CD4-positive, CD25-positive, alpha-beta regulatory T cell (primary cell): ENCODE results near the gene SEMA4D. TPM values are rescaled to one million over a fixed set of nuclear protein-coding genes. Genes with fewer than 3 reads are reported as not detected.

ENCODE experiments used
- ATAC-seq, 2 donors: fragments of 150-1000 bp; cut with Tn5 transposase; one replicate each; pipeline ENCODE4 v1.10.0; 2021; ENCODE audit warnings: low read depth in 2 of 2, moderate number of reproducible peaks in 2 of 2, moderate library complexity in 1 of 2
- DNase-seq, 3 donors: peaks; one replicate each; pipeline versions ENCODE4 v3.0.0 to v3.0.0-alpha.2; 2012 to 2022; ENCODE audit warnings: mixed read lengths in 1 of 3
- H3K27ac ChIP-seq: one replicate; pipeline ENCODE4 v1.7.0; 2013; ENCODE audit warnings: mild to moderate bottlenecking, low read length; ENCODE audit not compliant: insufficient read depth, poor library complexity, severe bottlenecking
- H3K27me3 ChIP-seq: one replicate; pipeline ENCODE4 v1.7.0; 2013; ENCODE audit warnings: low read length; ENCODE audit not compliant: control insufficient read depth, insufficient read depth
- H3K36me3 ChIP-seq: one replicate; pipeline ENCODE4 v1.7.0; 2013; ENCODE audit warnings: mild to moderate bottlenecking, low read length, moderate library complexity; ENCODE audit not compliant: control insufficient read depth, insufficient read depth
- H3K4me1 ChIP-seq: 2 replicates; pipeline ENCODE4 v1.7.0; 2013; ENCODE audit warnings: mild to moderate bottlenecking, low read length; ENCODE audit not compliant: insufficient read depth, control insufficient read depth, poor library complexity, severe bottlenecking
- H3K4me3 ChIP-seq: one replicate; pipeline ENCODE4 v1.7.0; 2013; ENCODE audit warnings: low read depth, mild to moderate bottlenecking, low read length, moderate library complexity
- H3K9me3 ChIP-seq, 2 experiments: 1 replicate in 1 of 2; 2 replicates in 1 of 2; pipeline ENCODE4 v1.7.0; 2013; ENCODE audit warnings: low read length in 2 of 2, mild to moderate bottlenecking in 1 of 2, moderate library complexity in 1 of 2; ENCODE audit not compliant: control insufficient read depth in 2 of 2
- H3K27ac Mint-ChIP-seq, 3 donors: one replicate each; pipeline ENCODE4 v1.8.0; 2020 to 2022; ENCODE audit warnings: mild to moderate bottlenecking in 3 of 3, mixed read lengths in 3 of 3, moderate library complexity in 2 of 3
- H3K27me3 Mint-ChIP-seq: one replicate; pipeline ENCODE4 v1.8.0; 2022; ENCODE audit warnings: mild to moderate bottlenecking, mixed read lengths
- H3K36me3 Mint-ChIP-seq: one replicate; pipeline ENCODE4 v1.8.0; 2020; ENCODE audit warnings: mixed read lengths
- H3K4me1 Mint-ChIP-seq, 4 donors: one replicate each; pipeline ENCODE4 v1.8.0; 2020 to 2022; ENCODE audit warnings: mixed read lengths in 4 of 4, mild to moderate bottlenecking in 1 of 4
- H3K4me3 Mint-ChIP-seq, 4 donors: one replicate each; pipeline ENCODE4 v1.8.0; 2020 to 2022; ENCODE audit warnings: mild to moderate bottlenecking in 4 of 4, mixed read lengths in 4 of 4, moderate library complexity in 3 of 4
- H3K9me3 Mint-ChIP-seq, 7 donors: one replicate each; pipeline ENCODE4 v1.8.0; 2020 to 2022; ENCODE audit warnings: mixed read lengths in 7 of 7, mild to moderate bottlenecking in 3 of 7, moderate library complexity in 2 of 7
- polyA plus RNA-seq, 4 donors: library from polyadenylated mRNA; unstranded; fragments of 300-500 nt; fragmentation: Illumina TruSeq; gene quantifications; one replicate each; pipeline ENCODE4 v1.2.3, GENCODE V29; 2021
- total RNA-seq: library from RNA; stranded (reverse); gene quantifications from one replicate; pipeline ENCODE4 v1.2.3, GENCODE V29; 2022

The SEMA4D gene
- total and polyA plus RNA-seq, 5 donors from 2014 or later: 67.5 to 480 (median 90.5) TPM

- Mint-ChIP-seq H3K36me3 (peaks cover 24% of the 10 kb centered on the region), H3K9me3 (peaks cover 0 to 1% (median 0%) of the 10 kb centered on the region in 7 donors), H3K27ac (peak overlapping the region in 1 of 3 donors; percentile 83), H3K27me3 (no peaks in the 10 kb centered on the region), H3K4me1 (peaks cover 52 to 98% (median 86%) of the 10 kb centered on the region in 4 donors), H3K4me3 (peak overlapping the region; percentile 7 to 87 (median 44))
- Histone ChIP-seq H3K9me3 (no peaks in the 10 kb centered on the region), H3K4me1 (peaks cover 90% of the 10 kb centered on the region), H3K4me3 (peak overlapping the region; percentile 41), H3K27me3 (no peaks in the 10 kb centered on the region), H3K27ac (peak overlapping the region; percentile 82), H3K36me3 (peaks cover 3% of the 10 kb centered on the region)
- no peak for DNase-seq
- ATAC-seq: no peak
These were observed 11.2 kb downstream of the SEMA4D start for GRCh38 chr9:89486681-89487080.

GRCh38 chr9:89484475-89485404 is 13.2 kb downstream of the SEMA4D start:
- no peak for ATAC-seq

GRCh38 chr9:89483592-89484474 is 14.1 kb downstream of the SEMA4D start:
- ATAC-seq: peak; percentile 80 to 83
- H3K27me3 Mint-ChIP-seq: no peaks in the 10 kb centered on the region
- H3K4me3 ChIP-seq: peak overlapping the region; percentile 98

More at GRCh38 chr9:89484475-89485404, 13.2 kb downstream of the SEMA4D start:
- peaks cover 3% of the 10 kb centered on the region for H3K36me3 ChIP-seq
- H3K27ac ChIP-seq: peak overlapping the region; percentile 82
- peaks cover 0 to 1% (median 0%) of the 10 kb centered on the region in 7 donors for H3K9me3 Mint-ChIP-seq
- peak overlapping the region; percentile 91 to 100 (median 98) for H3K4me3 Mint-ChIP-seq
- DNase-seq: no peak
- no peaks in the 10 kb centered on the region for H3K27me3 Mint-ChIP-seq
- no peaks in the 10 kb centered on the region for H3K9me3 ChIP-seq
- H3K4me1 ChIP-seq: peaks cover 84% of the 10 kb centered on the region
- peaks cover 29% of the 10 kb centered on the region for H3K36me3 Mint-ChIP-seq
- no peaks in the 10 kb centered on the region for H3K27me3 ChIP-seq
- peaks cover 51 to 92% (median 82%) of the 10 kb centered on the region in 4 donors for H3K4me1 Mint-ChIP-seq
- H3K27ac Mint-ChIP-seq: peak overlapping the region; percentile 94 to 99 (median 96)
- peak overlapping the region; percentile 98 for H3K4me3 ChIP-seq

GRCh38 chr9:89482901-89483361 is 15.0 kb downstream of the SEMA4D start:
- Mint-ChIP-seq H3K27ac (peak overlapping the region; percentile 94 to 99 (median 96)), H3K4me3 (peak overlapping the region; percentile 91 to 100 (median 98)), H3K27me3 (no peaks in the 10 kb centered on the region), H3K9me3 (peaks cover 0 to 4% (median 0%) of the 10 kb centered on the region in 7 donors), H3K4me1 (peaks cover 40 to 93% (median 80%) of the 10 kb centered on the region in 4 donors), H3K36me3 (peaks cover 38% of the 10 kb centered on the region)
- Histone ChIP-seq H3K4me1 (peaks cover 87% of the 10 kb centered on the region), H3K9me3 (no peaks in the 10 kb centered on the region), H3K27me3 (no peaks in the 10 kb centered on the region), H3K27ac (peak overlapping the region; percentile 82), H3K4me3 (peak overlapping the region; percentile 98), H3K36me3 (peaks cover 17% of the 10 kb centered on the region)
- ATAC-seq (no peak), DNase-seq (no peak)

More at GRCh38 chr9:89483592-89484474, 14.1 kb downstream of the SEMA4D start:
- no peaks in the 10 kb centered on the region for H3K9me3 ChIP-seq
- Mint-ChIP-seq H3K36me3 (peaks cover 36% of the 10 kb centered on the region), H3K9me3 (peaks cover 0 to 4% (median 0%) of the 10 kb centered on the region in 7 donors), H3K4me3 (peak overlapping the region; percentile 91 to 100 (median 98)), H3K4me1 (peaks cover 42 to 92% (median 81%) of the 10 kb centered on the region in 4 donors), H3K27ac (peak overlapping the region; percentile 94 to 99 (median 96))
- H3K4me1 ChIP-seq: peaks cover 81% of the 10 kb centered on the region
- H3K27ac ChIP-seq: peak overlapping the region; percentile 82
- H3K36me3 ChIP-seq: peaks cover 9% of the 10 kb centered on the region
- DNase-seq: peak; percentile 69 to 85 (median 71)
- no peaks in the 10 kb centered on the region for H3K27me3 ChIP-seq

GRCh38 chr9:89482056-89482851 is 15.7 kb downstream of the SEMA4D start:
- Histone ChIP-seq H3K9me3 (no peaks in the 10 kb centered on the region), H3K4me3 (peak overlapping the region; percentile 98), H3K27ac (peak overlapping the region; percentile 82), H3K27me3 (no peaks in the 10 kb centered on the region), H3K4me1 (peaks cover 87% of the 10 kb centered on the region), H3K36me3 (peaks cover 20% of the 10 kb centered on the region)
- Mint-ChIP-seq H3K27me3 (no peaks in the 10 kb centered on the region), H3K36me3 (peaks cover 42% of the 10 kb centered on the region), H3K4me3 (peak overlapping the region; percentile 91 to 100 (median 98)), H3K9me3 (peaks cover 0 to 4% (median 0%) of the 10 kb centered on the region in 7 donors), H3K4me1 (peaks cover 40 to 93% (median 80%) of the 10 kb centered on the region in 4 donors), H3K27ac (peak overlapping the region; percentile 94 to 99 (median 96))
- DNase-seq (no peak), ATAC-seq (no peak)

GRCh38 chr9:89481538-89481915 is 16.4 kb downstream of the SEMA4D start:
- Mint-ChIP-seq H3K27me3 (no peaks in the 10 kb centered on the region), H3K27ac (peak overlapping the region; percentile 94 to 99 (median 96)), H3K4me1 (peaks cover 39 to 93% (median 78%) of the 10 kb centered on the region in 4 donors), H3K36me3 (peaks cover 47% of the 10 kb centered on the region), H3K4me3 (peak overlapping the region; percentile 91 to 100 (median 98)), H3K9me3 (peaks cover 0 to 4% (median 0%) of the 10 kb centered on the region in 7 donors)
- ATAC-seq (peak; percentile 65 to 68), DNase-seq (peak in 2 of 3 donors; percentile 48 to 78)
- Histone ChIP-seq H3K27me3 (no peaks in the 10 kb centered on the region), H3K9me3 (no peaks in the 10 kb centered on the region), H3K27ac (peak overlapping the region; percentile 82), H3K36me3 (peaks cover 23% of the 10 kb centered on the region), H3K4me1 (peaks cover 89% of the 10 kb centered on the region), H3K4me3 (peak overlapping the region; percentile 98)
